AG10803 (cell line): ENCODE data around the gene DKK3.

Experiments
- DNase-seq: peaks from one replicate; pipeline ENCODE4 v3.0.0; 2010; ENCODE audit warnings: low read depth
- H3K4me3 ChIP-seq: 2 replicates; pipeline ENCODE4 v1.5.1; 2011; ENCODE audit warnings: mild to moderate bottlenecking, low read length, control low read depth
- CTCF ChIP-seq: conservative IDR thresholded peaks from 2 replicates; pipeline ENCODE4 v1.5.1; 2011; ENCODE audit warnings: mild to moderate bottlenecking, low read length, control low read depth, inconsistent platforms

DKK3 gene

GRCh38 chr11:11992257-11993212 lies 15.9 kb downstream of the DKK3 start:
- TF ChIP-seq CTCF = no peak
- H3K4me3 ChIP-seq = no peak overlapping the region

GRCh38 chr11:11989774-11990744 lies 18.4 kb downstream of the DKK3 start:
- no peak overlapping the region for H3K4me3 ChIP-seq
- no peak for TF ChIP-seq CTCF
- peak; percentile 84 for DNase-seq

More at GRCh38 chr11:11992257-11993212, 15.9 kb downstream of the DKK3 start:
- peak; percentile 24 for DNase-seq

- no peak for DNase-seq
- H3K4me3 ChIP-seq = no peak overlapping the region
- TF ChIP-seq CTCF = peak; percentile 28; the same call in 1 of the 2 replicates
Observed at GRCh38 chr11:11988681-11989261, 19.7 kb downstream of the DKK3 start.

GRCh38 chr11:11988099-11988651 lies 20.3 kb downstream of the DKK3 start:
- H3K4me3 ChIP-seq = no peak overlapping the region
- peak; percentile 52 for DNase-seq
- TF ChIP-seq CTCF = no peak

GRCh38 chr11:11987503-11988022 lies 20.9 kb downstream of the DKK3 start:
- DNase-seq = peak; percentile 62
- no peak overlapping the region for H3K4me3 ChIP-seq
- TF ChIP-seq CTCF = peak; percentile 67
